ENCODE data around the gene PGS1.

The PGS1 gene

DNA sequence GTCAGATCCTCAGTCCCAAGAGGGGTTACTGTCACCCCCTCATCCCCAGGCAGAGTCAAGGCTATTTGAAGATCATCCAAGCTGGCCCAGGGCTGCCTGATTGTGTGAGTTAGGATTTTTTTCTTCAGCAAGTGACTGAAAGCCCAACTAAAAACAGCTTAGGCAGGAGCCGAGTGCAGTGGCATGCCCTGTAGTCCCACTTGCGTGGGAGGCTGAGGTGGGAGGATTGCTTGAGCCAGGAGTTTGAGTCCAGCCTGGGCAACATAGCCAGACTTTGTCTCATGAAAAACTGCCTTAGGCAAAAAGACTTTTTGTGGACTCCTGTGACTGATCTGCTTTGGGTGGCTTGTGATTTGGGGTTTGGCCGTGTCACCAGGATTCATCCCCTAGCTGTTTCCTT, 19.9 kb downstream of the PGS1 start:
- no peaks in the 10 kb centered on the region for H3K27me3 Mint-ChIP-seq (ENCODE audit: low read depth)
- H3K36me3 Mint-ChIP-seq (ENCODE audit: low read depth): peaks cover 67% of the 10 kb centered on the region
- no peak overlapping the region for H3K4me3 Mint-ChIP-seq
- no peaks in the 10 kb centered on the region for H3K9me3 Mint-ChIP-seq
- H3K27ac Mint-ChIP-seq: peak overlapping the region; percentile 11
- H3K4me1 Mint-ChIP-seq (ENCODE audit: low read depth): peaks cover 9% of the 10 kb centered on the region

DNA sequence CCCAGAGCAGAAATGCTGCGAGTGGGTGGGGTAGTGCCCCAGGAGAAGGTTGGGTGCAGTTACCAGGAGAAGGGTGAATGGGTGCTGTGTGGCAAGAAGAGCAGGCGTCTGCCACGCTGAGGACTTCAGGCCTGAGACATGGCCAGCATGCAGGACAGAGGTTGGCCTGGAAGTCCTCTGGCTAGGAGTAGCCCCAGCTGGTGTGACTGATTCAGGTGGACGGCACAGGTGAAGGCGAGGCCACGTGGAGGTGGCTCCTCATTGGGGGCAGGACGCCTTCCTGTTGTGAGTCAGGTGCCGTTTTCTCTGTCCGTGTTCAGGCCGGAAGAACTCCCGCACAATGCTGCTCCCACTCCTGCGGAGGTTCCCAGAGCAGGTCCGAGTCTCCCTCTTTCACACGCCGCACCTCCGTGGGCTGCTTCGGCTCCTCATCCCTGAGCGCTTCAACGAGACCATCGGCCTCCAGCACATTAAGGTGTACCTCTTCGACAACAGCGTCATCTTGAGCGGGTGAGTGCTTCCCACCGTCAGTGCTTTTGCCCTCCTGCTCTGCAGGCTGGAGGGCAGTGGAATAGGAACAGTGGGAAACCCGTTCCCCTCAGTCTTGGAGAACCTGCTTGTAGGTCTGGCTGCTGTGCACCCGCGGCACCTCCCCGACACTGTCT, 20.7 kb downstream of the PGS1 start:
- Mint-ChIP-seq H3K9me3 (no peaks in the 10 kb centered on the region), H3K4me3 (no peak overlapping the region), H3K36me3 (ENCODE audit: low read depth) (peaks cover 71% of the 10 kb centered on the region), H3K27me3 (ENCODE audit: low read depth) (no peaks in the 10 kb centered on the region), H3K27ac (no peak overlapping the region), H3K4me1 (ENCODE audit: low read depth) (peaks cover 9% of the 10 kb centered on the region)

DNA sequence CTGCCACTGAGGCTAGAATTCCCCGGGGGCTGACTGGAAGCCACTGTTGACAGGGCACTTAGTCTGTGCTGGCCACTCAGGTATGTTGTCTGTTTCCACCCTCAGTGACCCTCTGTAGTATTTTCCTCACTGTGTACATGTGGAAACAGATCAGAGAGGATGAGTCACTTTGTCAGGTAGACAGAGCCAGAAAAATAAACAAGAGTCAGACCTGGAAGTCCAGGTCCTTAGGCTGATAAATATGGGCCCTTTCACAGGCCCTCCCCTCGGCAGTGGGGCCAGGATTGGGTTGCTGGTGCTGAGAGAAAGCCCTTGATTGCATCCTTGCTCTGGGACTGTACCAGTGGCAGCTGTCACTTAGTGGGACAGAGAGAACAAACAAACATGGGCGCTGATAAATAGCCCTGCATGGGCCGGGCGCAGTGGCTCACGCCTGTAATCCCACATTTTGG, 21.3 kb downstream of the PGS1 start:
- no peaks in the 10 kb centered on the region for H3K27me3 Mint-ChIP-seq (ENCODE audit: low read depth)
- no peaks in the 10 kb centered on the region for H3K9me3 Mint-ChIP-seq
- H3K4me1 Mint-ChIP-seq (ENCODE audit: low read depth): peaks cover 9% of the 10 kb centered on the region
- H3K4me3 Mint-ChIP-seq: no peak overlapping the region
- no peak overlapping the region for H3K27ac Mint-ChIP-seq
- H3K36me3 Mint-ChIP-seq (ENCODE audit: low read depth): peaks cover 71% of the 10 kb centered on the region

DNA sequence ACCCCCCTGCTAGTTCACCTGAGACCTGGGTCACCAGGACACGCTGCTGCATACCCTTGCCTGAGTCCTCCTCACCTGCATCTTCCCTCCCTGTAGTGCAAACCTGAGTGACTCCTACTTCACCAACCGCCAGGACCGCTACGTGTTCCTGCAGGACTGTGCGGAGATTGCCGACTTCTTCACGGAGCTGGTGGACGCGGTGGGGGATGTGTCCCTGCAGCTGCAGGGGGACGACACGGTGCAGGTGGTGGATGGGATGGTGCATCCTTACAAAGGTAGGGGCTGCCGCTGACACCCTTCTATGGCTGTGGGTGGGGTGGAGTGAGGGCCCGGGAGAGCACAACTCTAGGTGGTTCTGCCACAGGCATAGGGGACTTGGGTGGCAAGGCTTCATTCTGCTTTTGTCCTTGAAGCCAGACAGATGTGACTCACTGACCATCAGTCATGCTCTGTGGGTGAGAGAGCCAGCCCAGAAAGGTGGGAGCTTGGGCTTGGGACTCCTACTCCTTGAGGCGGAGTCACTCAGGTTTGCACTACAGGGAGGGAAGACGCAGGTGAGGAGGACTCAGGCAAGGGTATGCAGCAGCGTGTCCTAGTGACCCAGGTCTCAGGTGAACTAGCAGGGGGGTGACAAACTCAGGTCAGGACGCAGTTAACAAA, 22.3 kb downstream of the PGS1 start:
- no peak overlapping the region for H3K27ac Mint-ChIP-seq

DNA sequence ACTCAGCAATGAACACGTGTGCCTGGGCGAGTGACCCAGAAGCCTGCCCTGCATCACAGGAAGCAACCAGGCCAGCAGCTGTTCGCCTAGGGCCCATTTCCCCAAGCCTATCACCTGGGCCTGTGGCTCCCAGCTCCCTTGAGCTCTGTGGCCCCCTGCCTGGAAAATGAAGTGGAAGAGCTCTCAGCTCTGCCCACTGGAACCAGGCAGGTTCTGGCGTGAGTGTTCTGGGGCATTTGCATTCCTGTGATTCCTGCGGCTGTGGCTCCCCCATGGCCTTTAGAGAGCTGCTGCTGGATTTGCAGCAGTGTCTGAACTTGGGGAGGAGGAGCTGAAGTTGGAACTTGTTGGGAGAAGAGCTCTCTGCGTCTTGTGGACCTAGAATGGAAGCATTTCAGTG, 22.8 kb downstream of the PGS1 start:
- peaks cover 72% of the 10 kb centered on the region for H3K36me3 Mint-ChIP-seq (ENCODE audit: low read depth)
- no peaks in the 10 kb centered on the region for H3K9me3 Mint-ChIP-seq
- no peak overlapping the region for H3K27ac Mint-ChIP-seq
- H3K27me3 Mint-ChIP-seq (ENCODE audit: low read depth): no peaks in the 10 kb centered on the region
- peaks cover 11% of the 10 kb centered on the region for H3K4me1 Mint-ChIP-seq (ENCODE audit: low read depth)
- H3K4me3 Mint-ChIP-seq: no peak overlapping the region

More for the DNA sequence above, 22.3 kb downstream of the PGS1 start:
- no peak overlapping the region for H3K4me3 Mint-ChIP-seq
- H3K27me3 Mint-ChIP-seq (ENCODE audit: low read depth): no peaks in the 10 kb centered on the region
- no peaks in the 10 kb centered on the region for H3K9me3 Mint-ChIP-seq
- peaks cover 73% of the 10 kb centered on the region for H3K36me3 Mint-ChIP-seq (ENCODE audit: low read depth)
- H3K4me1 Mint-ChIP-seq (ENCODE audit: low read depth): peaks cover 12% of the 10 kb centered on the region

DNA sequence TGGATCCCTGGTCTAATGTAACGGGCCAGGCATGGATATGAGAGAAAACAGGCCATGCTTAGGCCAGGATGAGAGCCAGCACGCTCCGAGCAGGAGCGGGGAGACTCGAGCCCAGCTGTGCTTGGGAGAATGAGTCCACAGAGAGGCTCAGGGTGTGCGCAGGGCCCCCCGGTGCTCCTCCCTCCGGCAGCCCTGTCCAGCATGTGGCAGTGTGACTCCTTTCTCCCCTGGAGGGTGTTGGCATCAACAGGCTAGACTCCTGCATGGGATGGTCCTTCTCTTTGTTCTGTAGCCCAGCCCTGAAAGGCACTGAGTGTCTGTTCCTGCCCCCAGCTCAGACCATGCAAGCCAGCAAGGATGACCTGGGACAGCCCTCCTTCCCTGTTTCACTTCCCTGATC, 23.4 kb downstream of the PGS1 start:
- peaks cover 16% of the 10 kb centered on the region for H3K4me1 Mint-ChIP-seq (ENCODE audit: low read depth)
- H3K36me3 Mint-ChIP-seq (ENCODE audit: low read depth): peaks cover 70% of the 10 kb centered on the region
- H3K27ac Mint-ChIP-seq: no peak overlapping the region
- H3K4me3 Mint-ChIP-seq: no peak overlapping the region
- H3K9me3 Mint-ChIP-seq: no peaks in the 10 kb centered on the region
- no peaks in the 10 kb centered on the region for H3K27me3 Mint-ChIP-seq (ENCODE audit: low read depth)

DNA sequence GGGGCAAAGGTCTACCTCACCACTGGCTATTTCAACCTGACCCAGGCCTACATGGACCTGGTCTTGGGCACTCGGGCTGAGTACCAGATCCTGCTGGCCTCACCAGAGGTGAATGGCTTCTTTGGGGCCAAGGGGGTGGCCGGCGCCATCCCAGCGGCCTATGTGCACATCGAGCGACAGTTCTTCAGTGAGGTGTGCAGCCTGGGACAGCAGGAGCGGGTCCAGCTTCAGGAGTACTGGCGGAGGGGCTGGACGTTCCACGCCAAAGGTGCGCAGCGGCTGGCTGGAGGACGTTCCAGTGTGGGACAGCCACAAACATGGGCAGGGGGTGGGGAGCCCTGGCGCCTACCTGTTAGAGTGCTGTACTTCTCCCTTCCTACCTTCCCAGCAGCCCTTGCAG, 25.4 kb downstream of the PGS1 start:
- Mint-ChIP-seq H3K36me3 (ENCODE audit: low read depth) (peaks cover 59% of the 10 kb centered on the region), H3K9me3 (no peaks in the 10 kb centered on the region), H3K4me3 (no peak overlapping the region), H3K27ac (no peak overlapping the region), H3K27me3 (ENCODE audit: low read depth) (no peaks in the 10 kb centered on the region), H3K4me1 (ENCODE audit: low read depth) (peaks cover 33% of the 10 kb centered on the region)

DNA sequence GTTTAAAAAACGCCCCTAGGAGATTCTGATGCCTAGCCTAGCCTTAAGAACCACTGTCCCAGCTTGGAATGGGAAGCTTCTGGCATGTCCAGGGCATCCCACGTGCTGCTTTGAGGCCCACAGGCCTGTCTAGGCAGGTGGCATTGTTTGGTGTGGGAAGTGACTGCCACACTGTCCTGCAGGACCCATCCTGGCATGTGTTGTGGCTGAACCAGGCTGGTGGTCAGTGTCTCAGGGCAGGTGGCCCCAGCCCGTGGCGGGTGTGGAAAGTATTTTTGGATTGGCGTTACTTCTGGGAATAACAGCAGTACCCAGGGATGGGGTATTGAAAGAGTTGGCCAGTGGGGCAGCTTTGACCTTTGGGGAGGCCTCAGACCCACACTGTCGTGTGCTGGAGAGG, 27.9 kb downstream of the PGS1 start:
- no peaks in the 10 kb centered on the region for H3K27me3 Mint-ChIP-seq (ENCODE audit: low read depth)
- H3K4me3 Mint-ChIP-seq: no peak overlapping the region
- H3K4me1 Mint-ChIP-seq (ENCODE audit: low read depth): peaks cover 50% of the 10 kb centered on the region
- H3K9me3 Mint-ChIP-seq: no peaks in the 10 kb centered on the region
- H3K27ac Mint-ChIP-seq: peak overlapping the region; percentile 92
- peaks cover 52% of the 10 kb centered on the region for H3K36me3 Mint-ChIP-seq (ENCODE audit: low read depth)

DNA sequence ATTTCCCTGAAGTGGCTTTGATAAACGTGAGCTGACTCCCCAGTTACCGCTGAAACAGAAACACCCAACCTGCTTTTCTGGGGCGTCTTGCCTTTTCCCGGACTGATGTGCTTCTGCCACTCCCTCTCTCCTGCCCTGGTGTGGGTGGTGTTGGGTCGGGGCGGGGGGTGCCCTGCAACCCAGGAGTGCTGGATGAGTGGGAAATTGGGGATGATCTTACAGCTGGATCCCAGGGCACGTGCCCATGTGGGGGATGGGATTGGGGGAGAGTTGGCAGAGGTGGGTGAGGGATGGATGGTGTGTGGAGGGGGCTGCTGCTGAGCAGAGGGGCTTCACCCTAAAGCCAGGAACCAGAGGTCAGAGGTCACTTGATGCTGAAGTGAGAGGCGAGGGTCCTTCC, 28.5 kb downstream of the PGS1 start:
- H3K27me3 Mint-ChIP-seq (ENCODE audit: low read depth): no peaks in the 10 kb centered on the region
- peak overlapping the region; percentile 61 for H3K4me3 Mint-ChIP-seq
- H3K27ac Mint-ChIP-seq: peak overlapping the region; percentile 92
- H3K4me1 Mint-ChIP-seq (ENCODE audit: low read depth): peaks cover 54% of the 10 kb centered on the region
- H3K9me3 Mint-ChIP-seq: no peaks in the 10 kb centered on the region
- peaks cover 46% of the 10 kb centered on the region for H3K36me3 Mint-ChIP-seq (ENCODE audit: low read depth)

DNA sequence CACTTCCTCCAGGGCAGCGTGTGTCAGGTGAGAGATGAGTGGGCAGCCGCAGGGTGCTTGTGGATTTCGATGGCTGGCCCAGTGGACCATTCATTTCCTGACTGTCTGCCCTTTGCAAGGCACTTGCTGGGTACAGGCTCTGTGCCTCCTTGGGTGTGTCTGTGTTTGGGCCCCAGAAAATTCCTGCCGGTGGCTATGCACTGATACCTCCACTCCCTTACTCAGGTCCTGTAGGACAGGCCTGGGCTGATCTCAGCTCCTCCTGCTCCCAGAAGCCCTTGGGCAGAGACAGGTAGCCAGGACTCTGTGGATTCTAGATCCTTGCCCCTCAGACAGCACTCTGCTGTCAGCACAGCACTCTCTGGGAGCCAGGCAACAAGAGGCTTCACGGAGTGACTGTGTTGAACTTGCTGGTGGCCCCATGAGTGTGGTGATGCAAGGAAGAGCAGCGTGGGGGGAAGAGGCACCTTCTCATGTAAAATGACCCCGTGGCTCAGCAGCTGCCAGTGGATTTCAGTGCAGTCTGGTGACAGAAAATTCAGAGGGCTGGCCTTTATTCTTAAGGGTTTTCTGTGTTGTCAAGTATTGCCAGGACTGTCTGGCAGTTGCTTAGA, 29.0 kb downstream of the PGS1 start:
- peaks cover 48% of the 10 kb centered on the region for H3K36me3 Mint-ChIP-seq (ENCODE audit: low read depth)
- H3K4me1 Mint-ChIP-seq (ENCODE audit: low read depth): peaks cover 60% of the 10 kb centered on the region
- no peaks in the 10 kb centered on the region for H3K27me3 Mint-ChIP-seq (ENCODE audit: low read depth)
- no peak overlapping the region for H3K4me3 Mint-ChIP-seq
- H3K9me3 Mint-ChIP-seq: no peaks in the 10 kb centered on the region
- peak overlapping the region; percentile 92 for H3K27ac Mint-ChIP-seq

DNA sequence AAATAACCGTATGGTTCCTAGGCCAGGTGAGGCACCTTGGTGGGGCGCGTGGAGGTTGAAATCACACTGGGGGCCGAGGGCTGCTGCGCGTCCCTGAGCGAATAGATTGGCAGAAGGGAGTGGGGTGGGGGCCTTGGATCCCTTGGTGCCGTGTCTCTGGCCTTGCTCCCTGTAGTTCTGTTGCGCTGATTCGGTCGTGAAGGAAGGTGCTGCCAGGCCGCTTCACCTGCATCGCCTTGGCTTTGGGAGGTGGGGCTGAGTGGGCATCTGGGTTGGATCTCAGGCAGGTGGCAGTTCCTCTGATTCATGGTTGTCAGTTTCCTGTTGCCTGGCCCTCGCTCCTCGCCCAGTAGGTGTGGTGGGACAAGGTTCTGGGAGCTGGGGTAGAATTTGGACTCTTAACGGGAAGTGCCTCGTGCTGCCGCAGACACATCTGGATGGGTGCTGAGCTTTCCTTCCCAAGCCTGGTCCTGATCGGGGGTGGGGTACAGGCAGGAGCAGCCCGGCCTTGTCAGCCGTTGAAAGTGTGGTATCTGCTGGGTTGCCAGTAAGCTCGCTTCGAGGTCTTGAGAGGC, 30.1 kb downstream of the PGS1 start:
- no peaks in the 10 kb centered on the region for H3K27me3 Mint-ChIP-seq (ENCODE audit: low read depth)
- no peaks in the 10 kb centered on the region for H3K9me3 Mint-ChIP-seq
- peak overlapping the region; percentile 38 for H3K4me3 Mint-ChIP-seq
- H3K4me1 Mint-ChIP-seq (ENCODE audit: low read depth): peaks cover 70% of the 10 kb centered on the region
- peaks cover 45% of the 10 kb centered on the region for H3K36me3 Mint-ChIP-seq (ENCODE audit: low read depth)
- H3K27ac Mint-ChIP-seq: peak overlapping the region; percentile 79

DNA sequence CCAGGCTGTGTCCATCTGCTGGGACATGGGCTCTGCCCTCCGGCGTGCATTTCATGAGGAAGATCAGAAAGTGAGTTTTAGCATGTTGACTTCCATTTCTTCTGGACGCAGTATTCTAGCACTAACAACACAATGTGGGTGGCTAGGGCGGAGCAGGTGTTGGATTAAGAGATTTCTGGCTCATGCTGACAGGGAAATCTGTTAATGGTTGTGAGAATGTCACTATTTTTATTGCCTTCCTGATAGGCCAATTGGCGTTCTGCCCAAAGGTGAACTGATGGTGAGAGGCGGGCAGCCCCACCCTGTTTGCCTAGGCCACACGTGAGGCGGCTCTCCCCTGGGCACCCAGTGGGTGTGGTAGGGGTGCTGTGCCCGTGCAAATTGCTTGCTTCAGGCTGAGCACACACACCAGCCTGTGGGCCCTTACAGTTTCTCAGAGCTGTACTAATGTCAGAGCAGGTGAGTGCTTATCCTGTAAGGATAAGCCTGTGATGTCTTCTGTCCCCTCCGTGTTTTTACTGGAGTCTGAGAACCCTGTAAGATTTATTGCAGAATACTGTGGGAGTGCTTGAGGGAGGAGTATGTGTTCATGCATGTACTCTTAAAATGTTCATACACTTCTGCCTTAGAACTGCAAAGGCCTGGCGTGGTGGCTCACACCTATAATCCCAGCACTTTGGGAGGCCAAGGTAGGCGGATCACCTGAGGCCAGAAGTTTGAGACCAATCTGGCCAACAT, 30.9 kb downstream of the PGS1 start:
- H3K27me3 Mint-ChIP-seq (ENCODE audit: low read depth): no peaks in the 10 kb centered on the region
- peaks cover 38% of the 10 kb centered on the region for H3K36me3 Mint-ChIP-seq (ENCODE audit: low read depth)
- peaks cover 77% of the 10 kb centered on the region for H3K4me1 Mint-ChIP-seq (ENCODE audit: low read depth)
- H3K4me3 Mint-ChIP-seq: peak overlapping the region; percentile 38
- H3K27ac Mint-ChIP-seq: peak overlapping the region; percentile 79
- H3K9me3 Mint-ChIP-seq: no peaks in the 10 kb centered on the region

DNA sequence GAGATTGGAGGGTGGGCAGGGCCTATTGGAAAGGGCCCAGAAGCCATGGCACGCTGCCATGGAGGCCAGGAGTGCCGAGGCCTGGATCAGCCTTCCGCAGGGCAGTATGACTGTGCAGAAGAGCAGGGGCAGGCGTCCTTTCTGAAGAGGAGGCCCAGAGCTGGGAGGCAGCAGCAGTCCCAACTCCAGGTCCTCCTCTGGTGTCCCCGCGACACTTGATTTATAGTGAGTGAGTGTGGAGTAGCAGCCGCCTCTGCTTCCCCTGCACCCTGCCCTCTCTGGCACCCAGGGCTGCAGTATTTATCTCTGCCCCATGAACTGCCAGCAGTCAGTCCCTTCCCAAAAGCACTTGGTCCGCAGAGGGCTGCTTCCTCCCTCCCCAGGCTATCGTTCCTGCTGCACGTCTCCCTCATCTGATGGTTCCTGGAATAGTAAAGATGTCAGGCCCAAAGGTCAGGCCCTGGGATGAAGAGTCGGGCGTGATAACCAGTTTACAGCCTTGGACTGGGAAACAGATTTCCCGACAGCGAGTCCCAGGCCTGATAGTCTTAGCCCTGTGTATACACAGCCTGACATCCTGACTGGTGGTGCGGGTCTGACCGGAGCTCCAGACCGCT, 32.9 kb downstream of the PGS1 start:
- H3K36me3 Mint-ChIP-seq (ENCODE audit: low read depth): peaks cover 43% of the 10 kb centered on the region
- peaks cover 86% of the 10 kb centered on the region for H3K4me1 Mint-ChIP-seq (ENCODE audit: low read depth)
- H3K9me3 Mint-ChIP-seq: no peaks in the 10 kb centered on the region
- H3K27me3 Mint-ChIP-seq (ENCODE audit: low read depth): no peaks in the 10 kb centered on the region
- H3K27ac Mint-ChIP-seq: peak overlapping the region; percentile 98
- no peak overlapping the region for H3K4me3 Mint-ChIP-seq

DNA sequence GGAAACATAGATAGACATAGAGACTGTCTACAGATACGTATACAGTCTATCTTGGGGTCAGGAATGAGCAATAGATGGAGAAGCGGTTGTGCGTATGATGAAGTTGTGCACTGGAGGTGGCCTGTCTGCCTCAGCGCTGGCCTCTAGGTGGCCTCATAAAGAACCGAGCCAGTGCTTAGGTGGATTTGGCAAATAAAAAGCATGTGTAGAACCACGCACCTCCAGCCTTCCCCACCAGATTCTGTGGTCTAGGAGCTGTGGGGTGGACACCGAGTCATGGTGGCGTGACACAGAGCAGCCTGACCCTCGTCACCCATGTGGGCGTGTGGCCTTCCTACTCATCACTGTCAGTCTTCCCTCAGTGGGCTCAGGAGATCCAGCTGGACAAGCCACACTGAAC, 34.0 kb downstream of the PGS1 start:
- no peaks in the 10 kb centered on the region for H3K9me3 Mint-ChIP-seq
- peak overlapping the region; percentile 87 for H3K4me3 Mint-ChIP-seq
- peaks cover 50% of the 10 kb centered on the region for H3K36me3 Mint-ChIP-seq (ENCODE audit: low read depth)
- H3K27ac Mint-ChIP-seq: peak overlapping the region; percentile 98
- peaks cover 87% of the 10 kb centered on the region for H3K4me1 Mint-ChIP-seq (ENCODE audit: low read depth)
- no peaks in the 10 kb centered on the region for H3K27me3 Mint-ChIP-seq (ENCODE audit: low read depth)

All from T-helper 1 cell treated with Interleukin-12 subunit alpha and Interleukin-12 subunit beta and Interleukin-4 antibody, amounts not matched to agents 30 μg/mL and 1 μg/mL, for 36 hours (primary cell).